Liver (tissue), 9 donors: ENCODE data around the gene CELSR1. TPM values are rescaled to one million over a fixed set of nuclear protein-coding genes. Genes with fewer than 3 reads are reported as not detected.

ENCODE experiments used
- DNase-seq: peaks from one replicate; pipeline ENCODE4 v3.0.0-alpha.2; 2017; ENCODE audit warnings: low spot score
- H3K27ac ChIP-seq, 2 donors: one replicate each; pipeline ENCODE4 v1.7.0; 2013; ENCODE audit warnings: inconsistent platforms in 2 of 2, low read length in 2 of 2, control low read depth in 1 of 2, low read depth in 1 of 2, mild to moderate bottlenecking in 1 of 2
- H3K27me3 ChIP-seq, 4 donors: one replicate each; pipeline versions ENCODE4 v1.6.1 to v1.7.0; 2013; ENCODE audit warnings: low read length in 3 of 4, inconsistent platforms in 1 of 4, mild to moderate bottlenecking in 1 of 4, moderate library complexity in 1 of 4; ENCODE audit not compliant: control insufficient read depth in 4 of 4, insufficient read depth in 4 of 4
- H3K36me3 ChIP-seq, 4 donors: one replicate each; pipeline versions ENCODE4 v1.6.1 to v1.7.0; 2013; ENCODE audit warnings: low read length in 3 of 4, mild to moderate bottlenecking in 3 of 4, low read depth in 1 of 4, moderate library complexity in 1 of 4; ENCODE audit not compliant: control insufficient read depth in 4 of 4, insufficient read depth in 3 of 4
- H3K4me1 ChIP-seq, 4 donors: one replicate each; pipeline versions ENCODE4 v1.6.1 to v1.7.0; 2013; ENCODE audit warnings: low read length in 3 of 4, mild to moderate bottlenecking in 3 of 4, moderate library complexity in 1 of 4; ENCODE audit not compliant: control insufficient read depth in 4 of 4, insufficient read depth in 4 of 4
- H3K4me3 ChIP-seq, 3 donors: one replicate each; pipeline versions ENCODE4 v1.6.1 to v1.7.0; 2013; ENCODE audit warnings: low read length in 3 of 3, control low read depth in 1 of 3, low read depth in 1 of 3, mild to moderate bottlenecking in 1 of 3
- H3K9ac ChIP-seq, 2 donors: one replicate each; pipeline ENCODE4 v1.7.0; 2013; ENCODE audit warnings: low read length in 2 of 2, mild to moderate bottlenecking in 2 of 2, moderate library complexity in 2 of 2, control low read depth in 1 of 2, low read depth in 1 of 2
- H3K9me3 ChIP-seq, 4 donors: one replicate each; pipeline versions ENCODE4 v1.6.1 to v1.7.0; 2013; ENCODE audit warnings: low read length in 3 of 4; ENCODE audit not compliant: control insufficient read depth in 4 of 4
- CTCF ChIP-seq: fragments of 150-350 bp; IDR thresholded peaks from 2 replicates; pipeline ENCODE4 v1.5.1; 2017; ENCODE audit warnings: improper control_type of control experiment, low read depth, low read length; ENCODE audit not compliant: missing input control
- EGR1 ChIP-seq, 2 donors: IDR thresholded peaks; 2 replicates each; pipeline ENCODE4 v1.6.1; 2016 to 2018; ENCODE audit warnings: antibody characterized with exemption in 2 of 2, low read depth in 2 of 2
- FOXA2 ChIP-seq: IDR thresholded peaks from 2 replicates; pipeline ENCODE4 v1.6.1; 2016; ENCODE audit warnings: antibody characterized with exemption
- GABPA ChIP-seq, 2 donors: IDR thresholded peaks in 1 of 2; conservative IDR thresholded peaks in 1 of 2; 2 replicates each; pipeline ENCODE4 v1.6.1; 2016; ENCODE audit warnings: antibody characterized with exemption in 2 of 2, mild to moderate bottlenecking in 1 of 2, moderate library complexity in 1 of 2
- HNF4G ChIP-seq: IDR thresholded peaks from 2 replicates; pipeline ENCODE4 v1.6.1; 2016; ENCODE audit warnings: antibody characterized with exemption
- JUND ChIP-seq, 2 donors: IDR thresholded peaks; 2 replicates each; pipeline ENCODE4 v1.6.1; 2016; ENCODE audit warnings: antibody characterized with exemption in 2 of 2
- MAX ChIP-seq: IDR thresholded peaks from 2 replicates; pipeline ENCODE4 v1.6.1; 2016; ENCODE audit warnings: antibody characterized with exemption
- NR2F2 ChIP-seq: IDR thresholded peaks from 2 replicates; pipeline ENCODE4 v1.6.1; 2016; ENCODE audit warnings: antibody characterized with exemption
- RAD21 ChIP-seq, 2 donors: IDR thresholded peaks; 2 replicates each; pipeline ENCODE4 v1.6.1; 2016; ENCODE audit warnings: antibody characterized with exemption in 2 of 2, mild to moderate bottlenecking in 2 of 2
- RXRA ChIP-seq, 2 donors: IDR thresholded peaks; 2 replicates each; pipeline ENCODE4 v1.6.1; 2017 to 2018; ENCODE audit warnings: antibody characterized with exemption in 2 of 2, mild to moderate bottlenecking in 1 of 2
- SP1 ChIP-seq: IDR thresholded peaks from 2 replicates; pipeline ENCODE4 v1.6.1; 2018; ENCODE audit warnings: antibody characterized with exemption, mild to moderate bottlenecking
- YY1 ChIP-seq: IDR thresholded peaks from 2 replicates; pipeline ENCODE4 v1.6.1; 2016; ENCODE audit warnings: antibody characterized with exemption, mild to moderate bottlenecking
- WGBS: extraction: QIAGEN DNeasy Blood & Tissue Kit; methylation state at CpG from one replicate; pipeline ENCODE4 v1.1.7; 2013; 5-methylcytosine and 5-hydroxymethylcytosine counted together
- polyA plus RNA-seq, 2 donors: library from polyadenylated mRNA; stranded (reverse) in 1 of 2; unstranded in 1 of 2; fragments of 200-250 nt in 1 of 2; fragments of >200 nt in 1 of 2; fragmentation: Nextera tagmentation in 1 of 2; extraction: Ambion mirVana in 1 of 2; gene quantifications; one replicate each; pipeline versions ENCODE4 v1.2.1 to v1.2.3, GENCODE V29; 2013 to 2015
- total RNA-seq, 2 donors: library from RNA; depleted of rRNA; stranded (reverse); fragments of >200 nt; gene quantifications; one replicate each; pipeline ENCODE4 v1.2.3, GENCODE V29; 2014
- TF ChIP-seq, protein P1 (sequence below): IDR thresholded peaks from 2 replicates; pipeline ENCODE4 v1.6.1; 2016; ENCODE audit warnings: antibody characterized with exemption, mild to moderate bottlenecking
- TF ChIP-seq, protein P2 (sequence below): IDR thresholded peaks from 2 replicates; pipeline ENCODE4 v1.6.1; 2016; ENCODE audit warnings: antibody characterized with exemption
- TF ChIP-seq, protein P3 (sequence below): IDR thresholded peaks from 2 replicates; pipeline ENCODE4 v1.6.1; 2016; ENCODE audit warnings: antibody characterized with exemption
- donor health status: healthy.
- donor health status: healthy.
- donor health status: healthy.
- donor health status: healthy.
- donor health status: healthy.

CELSR1 gene
- total and polyA plus RNA-seq, 4 donors = 0.37 to 1.6 (median 1.3) TPM

- WGBS = 34% methylated on average over 27 of the region's 27 CpGs
- Histone ChIP-seq H3K9me3 (no peaks in the 10 kb centered on the region), H3K27ac (no peak overlapping the region), H3K27me3 (peaks cover 0 to 4% (median 0%) of the 10 kb centered on the region in 4 donors), H3K4me3 (no peak overlapping the region), H3K9ac (no peak overlapping the region), H3K4me1 (peaks cover 12 to 21% (median 14%) of the 10 kb centered on the region in 4 donors), H3K36me3 (no peaks in the 10 kb centered on the region)
- peak; percentile 66 for DNase-seq
- TF ChIP-seq, protein P1, sequence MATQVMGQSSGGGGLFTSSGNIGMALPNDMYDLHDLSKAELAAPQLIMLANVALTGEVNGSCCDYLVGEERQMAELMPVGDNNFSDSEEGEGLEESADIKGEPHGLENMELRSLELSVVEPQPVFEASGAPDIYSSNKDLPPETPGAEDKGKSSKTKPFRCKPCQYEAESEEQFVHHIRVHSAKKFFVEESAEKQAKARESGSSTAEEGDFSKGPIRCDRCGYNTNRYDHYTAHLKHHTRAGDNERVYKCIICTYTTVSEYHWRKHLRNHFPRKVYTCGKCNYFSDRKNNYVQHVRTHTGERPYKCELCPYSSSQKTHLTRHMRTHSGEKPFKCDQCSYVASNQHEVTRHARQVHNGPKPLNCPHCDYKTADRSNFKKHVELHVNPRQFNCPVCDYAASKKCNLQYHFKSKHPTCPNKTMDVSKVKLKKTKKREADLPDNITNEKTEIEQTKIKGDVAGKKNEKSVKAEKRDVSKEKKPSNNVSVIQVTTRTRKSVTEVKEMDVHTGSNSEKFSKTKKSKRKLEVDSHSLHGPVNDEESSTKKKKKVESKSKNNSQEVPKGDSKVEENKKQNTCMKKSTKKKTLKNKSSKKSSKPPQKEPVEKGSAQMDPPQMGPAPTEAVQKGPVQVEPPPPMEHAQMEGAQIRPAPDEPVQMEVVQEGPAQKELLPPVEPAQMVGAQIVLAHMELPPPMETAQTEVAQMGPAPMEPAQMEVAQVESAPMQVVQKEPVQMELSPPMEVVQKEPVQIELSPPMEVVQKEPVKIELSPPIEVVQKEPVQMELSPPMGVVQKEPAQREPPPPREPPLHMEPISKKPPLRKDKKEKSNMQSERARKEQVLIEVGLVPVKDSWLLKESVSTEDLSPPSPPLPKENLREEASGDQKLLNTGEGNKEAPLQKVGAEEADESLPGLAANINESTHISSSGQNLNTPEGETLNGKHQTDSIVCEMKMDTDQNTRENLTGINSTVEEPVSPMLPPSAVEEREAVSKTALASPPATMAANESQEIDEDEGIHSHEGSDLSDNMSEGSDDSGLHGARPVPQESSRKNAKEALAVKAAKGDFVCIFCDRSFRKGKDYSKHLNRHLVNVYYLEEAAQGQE = no peak
- TF ChIP-seq EGR1 (IDR thresholded peaks at IDR 0.05; ENCODE audit: low read depth in 2 of 2) (no peak), RAD21 (IDR thresholded peaks at IDR 0.05) (peak; percentile 93 to 95), MAX (no peak), CTCF (peak; percentile 93), JUND (IDR thresholded peaks at IDR 0.05) (no peak), YY1 (no peak), SP1 (no peak), RXRA (IDR thresholded peaks at IDR 0.05) (no peak), FOXA2 (no peak), HNF4G (no peak)
- TF ChIP-seq, protein P2, sequence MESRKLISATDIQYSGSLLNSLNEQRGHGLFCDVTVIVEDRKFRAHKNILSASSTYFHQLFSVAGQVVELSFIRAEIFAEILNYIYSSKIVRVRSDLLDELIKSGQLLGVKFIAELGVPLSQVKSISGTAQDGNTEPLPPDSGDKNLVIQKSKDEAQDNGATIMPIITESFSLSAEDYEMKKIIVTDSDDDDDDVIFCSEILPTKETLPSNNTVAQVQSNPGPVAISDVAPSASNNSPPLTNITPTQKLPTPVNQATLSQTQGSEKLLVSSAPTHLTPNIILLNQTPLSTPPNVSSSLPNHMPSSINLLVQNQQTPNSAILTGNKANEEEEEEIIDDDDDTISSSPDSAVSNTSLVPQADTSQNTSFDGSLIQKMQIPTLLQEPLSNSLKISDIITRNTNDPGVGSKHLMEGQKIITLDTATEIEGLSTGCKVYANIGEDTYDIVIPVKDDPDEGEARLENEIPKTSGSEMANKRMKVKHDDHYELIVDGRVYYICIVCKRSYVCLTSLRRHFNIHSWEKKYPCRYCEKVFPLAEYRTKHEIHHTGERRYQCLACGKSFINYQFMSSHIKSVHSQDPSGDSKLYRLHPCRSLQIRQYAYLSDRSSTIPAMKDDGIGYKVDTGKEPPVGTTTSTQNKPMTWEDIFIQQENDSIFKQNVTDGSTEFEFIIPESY = no peak
- TF ChIP-seq, protein P3, sequence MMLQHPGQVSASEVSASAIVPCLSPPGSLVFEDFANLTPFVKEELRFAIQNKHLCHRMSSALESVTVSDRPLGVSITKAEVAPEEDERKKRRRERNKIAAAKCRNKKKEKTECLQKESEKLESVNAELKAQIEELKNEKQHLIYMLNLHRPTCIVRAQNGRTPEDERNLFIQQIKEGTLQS = no peak
Measured at GRCh38 chr22:46542011-46542985, 4.9 kb upstream of the CELSR1 start.

GRCh38 chr22:46541536-46541935, 4.1 kb upstream of the CELSR1 start:
- H3K27ac ChIP-seq = no peak overlapping the region
- H3K4me1 ChIP-seq = peaks cover 5 to 13% (median 11%) of the 10 kb centered on the region in 4 donors
- no peak overlapping the region for H3K4me3 ChIP-seq
- no peak overlapping the region for H3K9ac ChIP-seq
- peaks cover 0 to 4% (median under 1%) of the 10 kb centered on the region in 4 donors for H3K27me3 ChIP-seq
- H3K9me3 ChIP-seq = no peaks in the 10 kb centered on the region
- no peaks in the 10 kb centered on the region for H3K36me3 ChIP-seq
- WGBS = 90% methylated on average over 7 of the region's 7 CpGs
- DNase-seq = no peak
- TF ChIP-seq HNF4G = no peak
- no peak for TF ChIP-seq EGR1 (IDR thresholded peaks at IDR 0.05; ENCODE audit: low read depth in 2 of 2)
- no peak for TF ChIP-seq MAX
- TF ChIP-seq NR2F2 = no peak
- TF ChIP-seq RAD21 (IDR thresholded peaks at IDR 0.05) = no peak
- no peak for TF ChIP-seq CTCF
- TF ChIP-seq, protein P1 = no peak
- TF ChIP-seq RXRA (IDR thresholded peaks at IDR 0.05) = no peak
- TF ChIP-seq GABPA (IDR thresholded peaks at IDR 0.05 in 1 of 2, conservative IDR thresholded peaks at IDR 0.05 in 1 of 2) = no peak
